HepG2 (cell line): ENCODE data around the gene PRKG1. TPM values are rescaled to one million over a fixed set of nuclear protein-coding genes. Genes with fewer than 3 reads are reported as not detected.
"Not testable (repeated sequence)": the region's sequence is repeated elsewhere in the genome, so short reads cannot be mapped to it uniquely, and the experiment has no call there.

Experiments used
- ATAC-seq: fragments of 200-7000 bp; cut with Tn5 transposase; 3 replicates; pipeline ENCODE4 v1.9.1; 2020; ENCODE audit warnings: mild to moderate bottlenecking, moderate library complexity
- BruUV-seq: library from RNA; stranded (reverse); fragments of 400-500 nt; replicated peaks from 2 replicates; lab custom pipeline; 2021; lab: Mats Ljungman, UMichigan
- CTCF ChIA-PET: fragments of 300-600 bp; formaldehyde crosslinking; extraction: SDS; loops from one replicate; lab custom pipeline; 2021; ENCODE audit warnings: low total read pairs, inconsistent platforms, low intra/inter-chr PET ratio; lab: Yijun Ruan, JAX
- POLR2A ChIA-PET: fragments of 350-600 bp; sonication (Branson Sonifier 250); formaldehyde crosslinking; loops from one replicate; lab custom pipeline; 2020; ENCODE audit warnings: antibody characterized with exemption, inconsistent platforms; lab: Yijun Ruan, JAX
- DNase-seq: peaks from one replicate; pipeline ENCODE4 v3.0.0-alpha.2; 2015; ENCODE audit warnings: low spot score
- FAIRE-seq: peaks from 3 replicates; lab custom pipeline; 2011; peaks lifted over from hg19 to GRCh38; lab: Jason Lieb, UNC
- H2AFZ ChIP-seq: one replicate; pipeline ENCODE4 v1.6.1; 2011; ENCODE audit warnings: low read length, inconsistent platforms
- H3K27ac ChIP-seq: fragments of 300-600 bp; 3 replicates; pipeline ENCODE4 v1.8.0; 2011; ENCODE audit warnings: mixed run types, mild to moderate bottlenecking, mixed read lengths, low read length, inconsistent platforms; ENCODE audit not compliant: insufficient read depth; ENCODE audit errors: extremely low read length
- H3K27me3 ChIP-seq, 2 experiments: fragments of 200-600 bp in 1 of 2; 2 replicates in 1 of 2; 3 replicates in 1 of 2; pipeline versions ENCODE4 v1.6.0 to v1.8.0; 2011; ENCODE audit warnings: low read length in 2 of 2, mild to moderate bottlenecking in 2 of 2, moderate library complexity in 2 of 2, inconsistent platforms in 1 of 2; ENCODE audit not compliant: insufficient read depth in 2 of 2, control insufficient read depth in 1 of 2
- H3K36me3 ChIP-seq, 2 experiments: fragments of 200-600 bp in 1 of 2; replicated peaks in 1 of 2; 2 replicates in 1 of 2; 3 replicates in 1 of 2; pipeline versions ENCODE4 v1.5.1 to v1.8.0; 2011; ENCODE audit warnings: low read length in 2 of 2, inconsistent platforms in 1 of 2; ENCODE audit not compliant: insufficient read depth in 2 of 2, control insufficient read depth in 1 of 2
- H3K4me1 ChIP-seq: 2 replicates; pipeline ENCODE4 v1.5.1; 2012; ENCODE audit warnings: low read length, inconsistent platforms; ENCODE audit not compliant: insufficient read depth
- H3K4me2 ChIP-seq: 2 replicates; pipeline ENCODE4 v1.6.0; 2011; ENCODE audit warnings: low read depth, low read length, inconsistent platforms
- H3K4me3 ChIP-seq, 3 experiments: fragments of 200-600 bp in 1 of 3; sonication (generic), shearing (Covaris generic) in 1 of 3; replicated peaks in 1 of 3; 2 replicates each; pipeline ENCODE4 v1.5.1; 2011 to 2016; ENCODE audit warnings: low read length in 3 of 3, inconsistent platforms in 2 of 3, low read depth in 2 of 3, mild to moderate bottlenecking in 2 of 3, control low read depth in 1 of 3, mixed read lengths in 1 of 3; ENCODE audit not compliant: insufficient read depth in 1 of 3
- H3K79me2 ChIP-seq: one replicate; pipeline ENCODE4 v1.6.1; 2011; ENCODE audit warnings: low read length, inconsistent platforms; ENCODE audit not compliant: insufficient read depth
- H3K9ac ChIP-seq: 2 replicates; pipeline ENCODE4 v1.6.0; 2011; ENCODE audit warnings: mild to moderate bottlenecking, low read depth, low read length, inconsistent platforms; ENCODE audit not compliant: insufficient read depth
- H3K9me3 ChIP-seq: 2 replicates; pipeline ENCODE4 v1.5.1; 2012; ENCODE audit warnings: mild to moderate bottlenecking, low read length
- H4K20me1 ChIP-seq: 2 replicates; pipeline ENCODE4 v1.6.0; 2011; ENCODE audit warnings: inconsistent platforms, mild to moderate bottlenecking, low read length, moderate library complexity; ENCODE audit not compliant: insufficient read depth
- HOXA7 ChIP-seq: sonication (generic); formaldehyde crosslinking; IDR thresholded peaks from 2 replicates; pipeline ENCODE4 v1.8.1; 2022; ENCODE audit warnings: mild to moderate bottlenecking, missing genetic modification reagents, moderate library complexity
- NCOA2 ChIP-seq: sonication (generic); formaldehyde crosslinking; IDR thresholded peaks from 2 replicates; pipeline ENCODE4 v1.8.0; 2022; ENCODE audit warnings: inconsistent platforms
- SMYD3 ChIP-seq: sonication (generic); formaldehyde crosslinking; IDR thresholded peaks from 2 replicates; pipeline ENCODE4 v1.8.1; 2023; ENCODE audit warnings: mild to moderate bottlenecking, missing genetic modification reagents
- ZKSCAN8 ChIP-seq: IDR thresholded peaks from 2 replicates; pipeline ENCODE4 v1.6.1; 2016; ENCODE audit warnings: borderline replicate concordance, missing genetic modification reagents, missing compliant biosample characterization
- ZNF720 ChIP-seq: sonication (generic); formaldehyde crosslinking; IDR thresholded peaks from 2 replicates; pipeline ENCODE4 v1.4.0; 2020; ENCODE audit warnings: missing genetic modification reagents
- WGBS: methylation state at CpG from one replicate; pipeline ENCODE4 v1.1.6; 2017; ENCODE audit warnings: low lambda C conversion rate; 5-methylcytosine and 5-hydroxymethylcytosine counted together
- in situ Hi-C: cut with HindIII; loops from 2 replicates; pipeline ENCODE4 v1.10.0; 2017; ENCODE audit warnings: low pct_unique_long_range_greater_than_20kb; ENCODE audit not compliant: extremely low pct_ligation_motif_present
- intact Hi-C: fragments of 100-400 bp; cut with micrococcal nuclease; formaldehyde crosslinking; loops from one replicate; pipeline ENCODE4 v1.10.0; 2022; ENCODE audit not compliant: unreplicated experiment
- polyA plus RNA-seq, 8 experiments: library from polyadenylated mRNA; depleted of rRNA in 3 of 8; stranded (reverse) in 7 of 8; unstranded in 1 of 8; fragments of >200 nt; fragmentation: Illumina TruSeq in 4 of 8; extraction: Trizol in 4 of 8; gene quantifications; 2 replicates each; pipeline versions ENCODE4 v1.2.1 to v1.2.3, GENCODE V29; 2011 to 2016; ENCODE audit warnings: low read depth in 4 of 8, missing spikeins in 1 of 8, mixed read lengths in 1 of 8; ENCODE audit not compliant: insufficient read depth in 1 of 8
- total RNA-seq, 5 experiments: library from RNA; depleted of rRNA; stranded (reverse); fragments of >200 nt; fragmentation: Illumina TruSeq; extraction: Trizol; gene quantifications; 2 replicates each; pipeline ENCODE4 v1.2.3, GENCODE V29; 2016; ENCODE audit warnings: low read depth in 1 of 5

Gene PRKG1
- total and polyA plus RNA-seq, 2 of the 13 experiments (the other 11 are each of a cell fraction or from before 2014, with no cell fraction given), result 0.01 TPM; not detected in 1

DNA sequence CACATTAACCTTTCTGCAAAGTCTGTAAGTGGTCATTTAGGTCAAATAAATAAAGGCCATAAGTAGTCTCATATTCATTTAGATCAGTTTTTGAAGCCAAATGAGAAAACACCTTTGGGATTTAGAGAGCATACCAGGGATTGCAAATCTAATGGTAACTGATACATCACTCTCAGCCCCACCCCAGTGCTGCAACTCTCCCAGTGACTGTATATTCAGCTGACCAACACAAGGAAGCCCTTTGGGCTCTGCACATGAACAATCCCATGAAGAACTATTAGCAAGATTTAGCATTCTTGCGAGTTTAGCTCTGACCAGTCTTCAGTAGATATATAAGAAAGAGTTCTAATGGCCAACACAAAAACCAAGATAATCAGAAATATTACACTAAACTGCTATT is 372.8 kb downstream of the PRKG1 start:
- H4K20me1 ChIP-seq, result no peaks in the 10 kb centered on the region
- BruUV-seq, result no TSS peak
- FAIRE-seq (no peak), ATAC-seq (no peak), DNase-seq (no peak)
- 0% methylated on average over 1 of the region's 1 CpG for WGBS
- H3K4me3 ChIP-seq, result no peak overlapping the region
- no peak overlapping the region for H3K9ac ChIP-seq
- intact Hi-C loops (no loop called here), in situ Hi-C loops (no loop called here)
- H3K4me2 ChIP-seq, result no peak overlapping the region
- H2AFZ ChIP-seq, result no peak overlapping the region
- no peak overlapping the region for H3K27ac ChIP-seq
- no peaks in the 10 kb centered on the region for H3K79me2 ChIP-seq
- TF ChIP-seq SMYD3 (CRISPR knock-in tag) (no peak), NCOA2 (no peak), HOXA7 (no peak), ZNF720 (no peak), ZKSCAN8 (CRISPR knock-in tag) (no peak)
- H3K27me3 ChIP-seq, result no peaks in the 10 kb centered on the region
- H3K4me1 ChIP-seq, result no peaks in the 10 kb centered on the region
- CTCF ChIA-PET, result no interaction called here
- no peaks in the 10 kb centered on the region for H3K36me3 ChIP-seq
- H3K9me3 ChIP-seq, result no peaks in the 10 kb centered on the region
- POLR2A ChIA-PET, result no interaction called here

DNA sequence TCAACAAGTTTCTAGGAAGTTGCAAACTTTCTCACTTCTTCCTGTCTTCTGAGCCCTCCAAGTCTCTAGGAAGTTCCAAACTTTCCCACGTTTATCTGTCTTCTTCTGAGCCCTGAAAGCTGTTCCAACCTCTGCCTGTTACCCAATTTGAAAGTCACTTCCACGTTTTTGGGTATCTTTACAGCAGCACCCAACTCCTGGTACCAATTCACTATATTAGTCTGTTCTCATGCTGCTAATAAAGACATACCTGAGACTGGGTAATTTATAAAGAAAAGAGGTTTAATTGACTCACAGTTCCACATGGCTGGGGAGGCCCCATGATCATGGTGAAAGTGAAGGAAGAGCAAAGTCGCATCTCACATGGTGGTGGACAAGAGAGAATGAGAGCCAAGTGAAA is 381.5 kb downstream of the PRKG1 start:
- H3K9ac ChIP-seq, intact Hi-C loops, H3K4me1 ChIP-seq, H2AFZ ChIP-seq, H3K36me3 ChIP-seq, BruUV-seq, H3K79me2 ChIP-seq, H3K27me3 ChIP-seq, ATAC-seq, POLR2A ChIA-PET, H3K27ac ChIP-seq, CTCF ChIA-PET, H3K4me2 ChIP-seq, in situ Hi-C loops, H4K20me1 ChIP-seq, DNase-seq, H3K4me3 ChIP-seq, FAIRE-seq: not testable (repeated sequence)
- WGBS, result 3% methylated on average over 3 of the region's 3 CpGs
- peaks cover 23% of the 10 kb centered on the region for H3K9me3 ChIP-seq
